HG03159 (cell line): Measurements from ENCODE around the gene RALGAPA2.
A peak's percentile ranks its signal among the peaks of the same experiment; 100 is the strongest.

ENCODE experiments used
- ATAC-seq: cut with Tn5 transposase; IDR thresholded peaks from one replicate; pipeline ENCODE4 v1.9.1; 2021; ENCODE audit warnings: mild to moderate bottlenecking, moderate library complexity; ENCODE audit not compliant: unreplicated experiment

The RALGAPA2 gene

DNA sequence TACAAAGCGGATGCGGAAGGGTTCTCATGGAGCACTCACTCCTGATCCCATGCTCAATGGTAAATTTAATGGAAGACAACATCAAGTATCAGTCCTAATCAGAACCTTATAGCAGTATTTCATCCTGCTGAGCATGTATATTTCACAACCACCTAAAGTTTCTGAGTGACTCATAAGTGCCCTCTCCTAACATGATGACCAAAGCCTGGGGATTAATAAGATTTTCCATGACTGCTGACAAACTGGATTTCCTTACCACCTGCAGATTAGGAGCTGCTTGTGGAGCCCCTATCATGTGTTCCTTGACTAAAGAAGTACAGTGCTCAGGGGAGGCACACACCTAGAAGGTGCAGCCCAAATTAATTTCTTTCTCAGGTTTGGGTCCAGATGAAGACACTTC lies 231.8 kb downstream of the RALGAPA2 start:
- no peak for ATAC-seq

GRCh38 chr20:20480126-20480525 lies 232.3 kb downstream of the RALGAPA2 start:
- ATAC-seq = no peak

DNA sequence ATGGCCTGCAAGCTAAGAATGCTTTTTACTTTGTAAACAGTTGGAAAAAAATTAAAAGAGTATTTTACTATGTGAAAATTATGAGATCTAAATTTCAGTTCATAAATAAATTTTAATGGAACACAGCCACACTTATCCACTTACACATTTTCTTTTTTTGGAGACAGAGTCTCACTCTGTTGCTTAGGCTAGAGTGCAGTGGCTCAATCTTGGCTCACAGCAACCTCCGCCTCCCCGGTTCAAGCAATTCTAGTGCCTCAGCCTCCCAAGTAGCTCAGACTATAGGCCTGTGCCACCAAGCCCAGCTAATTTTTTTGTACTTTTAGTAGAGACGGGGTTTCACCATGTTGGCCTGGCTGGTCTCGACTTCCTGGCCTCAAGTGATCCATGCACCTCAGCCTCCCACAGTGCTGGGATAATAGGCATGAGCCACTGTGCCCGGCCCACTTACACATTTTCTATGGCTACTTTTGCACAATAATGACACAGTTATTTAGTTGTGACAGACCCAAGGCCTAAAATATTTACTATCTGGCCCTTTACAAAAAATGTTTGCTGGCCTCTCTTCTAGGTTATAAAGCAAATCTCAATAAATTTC lies 234.9 kb downstream of the RALGAPA2 start:
- no peak for ATAC-seq

- ATAC-seq = no peak
Observed at GRCh38 chr20:20476504-20476903, 235.9 kb downstream of the RALGAPA2 start.

- ATAC-seq = no peak
Observed at GRCh38 chr20:20473657-20474056, 238.8 kb downstream of the RALGAPA2 start.

DNA sequence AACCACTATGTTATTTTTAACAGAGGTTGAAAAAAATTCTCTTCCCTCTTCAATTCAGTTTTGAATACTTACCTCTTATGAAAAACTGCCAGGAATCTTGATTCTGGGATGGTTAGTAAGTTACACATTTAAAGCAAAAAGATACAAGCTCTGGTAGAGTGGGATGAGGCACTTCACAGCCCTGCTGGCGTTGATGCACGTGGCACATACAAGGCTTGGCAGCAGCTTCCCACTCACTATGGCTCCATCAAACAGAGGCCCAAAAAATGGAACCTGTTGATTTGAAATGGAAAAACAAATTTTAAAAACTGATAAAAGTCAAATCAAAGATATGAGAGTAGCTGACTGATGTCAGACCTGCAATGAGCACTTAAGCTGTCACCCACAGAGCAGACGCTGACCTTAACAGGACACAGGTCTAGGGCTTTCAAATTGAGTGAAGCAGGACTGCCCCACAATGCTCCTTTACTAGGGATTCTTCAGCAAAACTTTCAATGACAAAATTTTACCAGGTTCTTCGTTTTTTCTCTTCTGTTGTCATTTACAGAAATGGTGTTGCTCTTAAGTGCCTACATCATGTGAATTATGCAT lies 239.7 kb downstream of the RALGAPA2 start:
- no peak for ATAC-seq

DNA sequence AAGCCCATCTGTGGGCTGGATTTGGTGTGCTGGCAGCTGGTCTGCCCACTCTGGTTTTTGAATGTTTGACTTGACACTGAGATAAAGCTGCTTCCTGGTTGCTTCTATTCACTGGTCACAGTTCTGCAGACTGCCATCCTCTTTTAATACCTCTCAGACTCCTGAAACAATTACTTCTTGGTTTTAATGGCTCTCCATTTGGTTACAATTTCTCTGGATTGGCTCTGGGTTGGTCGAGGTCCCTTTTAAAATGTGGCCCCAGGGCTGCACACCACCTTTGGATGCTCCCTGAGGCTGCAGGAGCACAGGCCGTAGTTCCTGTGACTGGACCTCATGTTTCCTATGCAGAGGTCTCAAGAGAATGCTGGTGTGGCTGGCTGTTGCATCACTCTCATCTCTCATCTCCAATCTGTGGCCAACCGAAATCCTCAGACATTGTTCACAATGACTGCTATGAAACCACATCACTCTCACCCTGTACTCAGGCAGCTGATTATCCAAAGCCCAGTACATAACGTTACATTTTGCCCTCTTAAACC lies 246.0 kb downstream of the RALGAPA2 start:
- peak; percentile 83 for ATAC-seq

GRCh38 chr20:20465252-20465651 lies 247.2 kb downstream of the RALGAPA2 start:
- ATAC-seq = no peak

DNA sequence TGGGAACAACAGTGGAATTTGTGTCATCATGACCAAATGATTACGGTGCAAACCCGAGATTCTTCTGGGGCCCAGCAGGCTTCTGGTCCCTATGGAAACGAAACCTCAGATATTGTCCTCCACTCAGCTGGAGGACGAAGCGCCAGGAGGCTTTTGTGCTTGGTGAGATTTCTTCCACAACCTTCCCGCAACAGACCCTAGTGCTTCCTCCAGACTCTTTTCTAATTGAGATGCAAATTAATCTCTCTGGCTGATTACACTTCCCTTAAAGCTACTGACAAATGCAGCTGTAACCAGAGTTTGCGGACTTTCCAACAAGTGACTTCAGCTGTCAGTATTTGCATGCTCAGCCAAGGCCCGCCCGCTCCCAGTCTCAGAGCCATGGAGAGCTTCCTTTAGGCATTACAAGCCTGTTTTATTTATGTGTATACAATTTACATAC lies 248.5 kb downstream of the RALGAPA2 start:
- ATAC-seq = peak; percentile 44

DNA sequence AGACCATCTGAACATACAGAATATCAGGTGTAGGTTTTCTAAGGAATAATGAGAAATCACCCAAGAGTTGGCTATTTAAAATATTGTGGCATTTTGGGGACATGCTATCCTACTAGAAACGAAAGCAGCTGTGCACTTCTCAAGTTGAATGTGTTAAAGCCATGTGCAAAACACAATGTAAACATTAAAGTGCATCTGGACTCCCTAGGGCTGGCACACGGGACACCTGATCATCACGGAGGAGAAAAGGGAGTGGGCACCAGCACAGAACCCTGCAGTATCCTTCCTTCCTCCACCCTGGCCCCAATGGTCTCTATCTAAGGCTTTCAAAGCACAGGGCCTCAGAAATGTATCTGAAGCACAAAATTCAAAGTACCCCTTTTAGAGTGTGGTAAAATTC lies 250.3 kb downstream of the RALGAPA2 start:
- no peak for ATAC-seq

GRCh38 chr20:20461551-20461950 lies 250.9 kb downstream of the RALGAPA2 start:
- no peak for ATAC-seq

DNA sequence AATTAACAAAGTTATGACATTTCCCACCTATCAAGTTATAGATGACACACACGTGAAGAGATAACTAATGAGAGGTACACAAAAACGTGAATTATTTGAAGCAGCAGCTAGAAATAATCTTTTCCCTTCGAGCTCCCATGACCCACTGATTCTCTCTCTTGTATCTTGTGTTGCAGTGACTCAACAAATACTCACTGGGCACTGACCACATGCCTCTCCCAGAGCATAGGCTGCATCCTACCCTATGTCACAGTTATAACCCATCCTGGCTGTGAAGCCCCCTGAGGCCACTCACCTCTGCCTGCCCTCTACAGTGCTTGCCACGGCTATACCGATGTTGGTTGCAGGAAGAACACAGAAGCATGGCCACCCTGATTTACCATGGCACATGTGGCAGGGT lies 252.7 kb downstream of the RALGAPA2 start:
- ATAC-seq = no peak

DNA sequence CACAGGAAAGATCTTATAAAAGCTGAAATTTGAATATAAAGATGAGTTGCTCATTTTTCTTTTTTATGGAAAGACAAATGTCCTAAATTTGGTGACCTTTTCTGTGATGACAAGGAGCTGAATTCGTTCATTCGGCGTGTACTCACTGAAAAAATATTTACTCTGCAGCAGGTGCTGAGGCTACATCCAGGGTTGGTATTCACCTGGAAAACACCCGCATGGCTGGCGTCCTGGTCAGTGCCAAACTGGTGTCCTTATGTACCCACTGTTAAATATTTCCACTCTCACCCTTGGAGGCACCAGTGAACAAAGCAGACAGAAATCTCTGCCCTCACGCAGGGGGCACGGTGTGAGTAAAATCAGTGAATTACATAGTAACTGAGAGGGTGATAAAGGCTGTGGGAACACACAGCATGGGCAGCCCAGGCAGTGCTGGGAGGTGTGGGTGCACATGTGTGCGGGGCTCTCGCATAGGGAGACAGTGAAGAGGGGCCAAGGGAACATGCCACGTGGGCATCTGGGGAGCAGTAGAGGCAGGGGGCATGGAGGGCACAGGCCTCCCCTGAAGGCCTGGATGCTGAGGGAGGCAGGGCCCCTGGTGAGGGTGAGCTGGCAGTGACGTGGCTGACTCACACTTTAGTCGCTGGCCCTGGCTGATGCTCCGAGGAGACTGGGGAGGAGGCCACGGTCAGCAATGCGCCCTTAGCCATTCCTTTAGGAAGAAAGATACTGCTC lies 254.9 kb downstream of the RALGAPA2 start:
- ATAC-seq = no peak

DNA sequence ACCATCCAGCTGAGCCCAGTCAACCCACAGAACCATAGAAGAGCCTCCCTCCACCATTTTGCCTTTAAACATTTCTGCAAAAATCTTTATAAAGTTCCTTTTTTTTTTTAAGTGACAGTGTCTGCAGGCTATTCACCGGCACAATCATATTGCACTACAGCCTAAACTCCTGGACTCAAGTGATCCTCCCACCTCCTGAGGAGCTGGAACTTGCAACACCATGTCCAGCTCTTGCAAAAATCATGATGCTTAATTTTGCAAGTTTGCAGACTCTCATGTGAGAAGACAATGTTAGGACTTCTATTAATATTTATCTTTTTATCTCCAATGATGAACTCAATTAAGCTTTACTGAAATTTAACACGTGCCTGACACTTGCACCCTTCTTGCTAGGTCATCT lies 255.7 kb downstream of the RALGAPA2 start:
- ATAC-seq = no peak

DNA sequence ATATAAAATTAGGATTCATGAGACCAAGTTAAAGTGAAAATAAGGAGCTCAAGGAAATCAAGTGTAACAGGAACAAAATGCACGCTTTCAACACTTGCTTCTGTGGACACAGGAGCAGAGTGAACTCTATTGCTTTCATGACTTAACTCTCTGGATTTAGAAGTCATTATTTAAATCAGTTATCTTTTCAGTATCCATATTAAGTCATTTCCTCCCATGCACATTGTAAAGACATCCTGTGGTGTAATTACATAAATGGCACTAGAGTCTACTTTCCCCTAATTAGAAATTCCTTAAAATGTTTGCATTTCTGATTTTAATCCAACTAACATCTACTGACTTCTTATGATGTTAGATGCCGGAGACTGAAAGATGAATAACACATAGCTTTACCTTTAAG lies 256.5 kb downstream of the RALGAPA2 start:
- no peak for ATAC-seq

DNA sequence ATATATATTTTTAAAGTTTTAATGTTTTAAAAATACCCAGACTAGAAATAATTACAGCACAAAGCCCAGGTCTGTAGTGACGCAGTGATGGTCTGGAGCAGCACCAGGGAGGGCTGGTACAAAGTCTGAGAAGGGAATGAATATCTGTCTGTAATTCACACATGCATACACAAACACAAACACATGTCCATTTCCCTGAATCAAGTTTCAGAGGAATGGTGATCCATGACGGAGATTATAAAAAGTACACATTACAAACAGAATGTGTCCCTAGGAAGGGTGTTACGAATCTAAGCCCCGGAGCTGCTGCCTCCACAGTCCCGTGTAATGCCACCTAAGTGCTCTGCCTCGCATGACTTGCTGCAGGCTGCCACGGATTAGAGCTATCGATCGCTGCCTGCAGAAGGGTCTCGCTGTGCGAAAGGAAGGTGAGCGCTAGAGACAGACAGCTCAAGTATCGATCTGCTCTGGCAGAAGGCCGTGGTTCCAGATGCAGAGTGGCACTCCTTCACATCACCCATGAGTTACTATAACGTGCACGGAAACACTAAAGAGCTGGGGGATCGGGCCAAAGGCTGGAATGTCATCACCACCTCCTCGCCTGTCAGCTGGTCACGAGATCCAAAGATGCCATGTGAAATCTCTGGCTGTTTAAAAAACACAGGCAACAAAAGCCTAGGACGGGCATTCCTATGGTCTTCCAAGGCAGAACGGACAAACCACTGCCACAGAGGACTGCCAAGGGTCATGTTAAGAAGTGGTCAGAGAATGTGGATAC lies 257.4 kb downstream of the RALGAPA2 start:
- no peak for ATAC-seq

DNA sequence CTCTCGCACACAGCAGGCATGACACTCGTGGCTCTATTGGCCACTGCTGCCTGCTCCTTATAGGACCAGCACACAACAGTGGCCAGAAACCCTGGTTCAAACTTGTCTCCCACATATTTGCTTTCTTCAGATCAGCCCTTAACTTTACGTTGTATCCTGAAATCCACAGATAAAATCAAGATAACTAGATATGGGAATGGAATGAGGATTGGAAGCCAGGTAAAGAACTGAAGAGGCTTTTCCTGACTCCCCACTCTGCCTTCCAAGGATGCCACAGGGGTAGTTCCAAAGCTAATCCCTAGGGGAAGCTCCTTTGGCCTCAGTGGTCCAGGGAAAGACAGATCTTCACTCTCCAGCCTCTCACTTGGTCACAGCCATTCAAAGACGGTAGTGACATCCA lies 258.1 kb downstream of the RALGAPA2 start:
- ATAC-seq = no peak

GRCh38 chr20:20452254-20452676 lies 260.2 kb downstream of the RALGAPA2 start:
- peak; percentile 87 for ATAC-seq

GRCh38 chr20:20450521-20450920 lies 261.9 kb downstream of the RALGAPA2 start:
- no peak for ATAC-seq

- ATAC-seq = no peak
Observed at GRCh38 chr20:20448881-20449280, 263.6 kb downstream of the RALGAPA2 start.

DNA sequence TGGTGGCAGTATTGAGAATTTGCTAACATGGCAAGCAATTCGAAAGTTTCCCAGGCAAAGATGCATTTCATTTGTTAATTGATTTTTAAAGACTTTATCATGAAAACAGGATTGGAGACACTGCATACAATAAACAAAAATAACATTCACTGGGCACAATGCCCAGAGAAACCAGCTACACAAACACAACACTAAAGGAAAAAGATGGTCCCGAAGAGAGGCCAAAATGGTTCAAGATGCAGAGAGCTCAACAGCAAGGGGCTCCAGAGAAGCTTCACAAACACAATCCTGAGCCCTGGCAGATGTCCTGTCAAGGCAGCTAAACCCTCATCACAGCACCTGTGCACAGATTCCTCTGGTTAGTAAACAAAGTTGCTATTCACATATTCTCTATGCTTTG lies 265.2 kb downstream of the RALGAPA2 start:
- no peak for ATAC-seq
